ENCODE results near the gene EFNA1. TPM values are rescaled to one million over a fixed set of nuclear protein-coding genes. Genes with fewer than 3 reads are reported as not detected.

EFNA1 gene
- total and polyA plus RNA-seq, 2 of the 13 experiments (the other 11 are each of a cell fraction or from before 2014, with no cell fraction given) = 81.8 to 874 TPM

- no peak for TF ChIP-seq HBP1 (CRISPR knock-in tag; IDR thresholded peaks at IDR 0.05; ENCODE audit: low read depth)
- peak; percentile 71 for TF ChIP-seq ZNF574 (CRISPR knock-in tag; IDR thresholded peaks at IDR 0.05)
- TF ChIP-seq ZNF225 (CRISPR knock-in tag; IDR thresholded peaks at IDR 0.05) = 0 out of 2 replicates have a peak, but pooled peaks have one; percentile 11
- TF ChIP-seq BCLAF1 (IDR thresholded peaks at IDR 0.05) = no peak
- no peak for TF ChIP-seq LCORL (IDR thresholded peaks at IDR 0.05)
- peak; percentile 60; the same call in 1 of the 2 replicates for TF ChIP-seq LCORL (CRISPR knock-in tag; IDR thresholded peaks at IDR 0.05)
- no peak for TF ChIP-seq ZNF138 (CRISPR knock-in tag; IDR thresholded peaks at IDR 0.05; ENCODE audit: low read depth)
- no peak for TF ChIP-seq FOXP4 (CRISPR knock-in tag; IDR thresholded peaks at IDR 0.05)
- no peak for TF ChIP-seq ZFP36L2 (CRISPR knock-in tag; IDR thresholded peaks at IDR 0.05)
- TF ChIP-seq IRX3 (CRISPR knock-in tag; IDR thresholded peaks at IDR 0.05; ENCODE audit: borderline replicate concordance, low read depth) = no peak
- TF ChIP-seq PAWR (CRISPR knock-in tag; IDR thresholded peaks at IDR 0.05; ENCODE audit: borderline replicate concordance) = no peak
- no peak for TF ChIP-seq STAT5B (CRISPR knock-in tag; IDR thresholded peaks at IDR 0.05)
- TF ChIP-seq MZF1 (CRISPR knock-in tag; IDR thresholded peaks at IDR 0.05; ENCODE audit: borderline replicate concordance) = no peak
- peak; percentile 82; the same call in 1 of the 2 replicates for TF ChIP-seq ZMYM2 (CRISPR knock-in tag; IDR thresholded peaks at IDR 0.05)
- TF ChIP-seq HOXD1 (CRISPR knock-in tag; IDR thresholded peaks at IDR 0.05) = no peak
- TF ChIP-seq ATF4 (CRISPR knock-in tag; IDR thresholded peaks at IDR 0.05) = no peak
- no peak for TF ChIP-seq MAF1 (CRISPR knock-in tag; IDR thresholded peaks at IDR 0.05; ENCODE audit: borderline replicate concordance)
- TF ChIP-seq GABPB1 (CRISPR knock-in tag; IDR thresholded peaks at IDR 0.05) = peak; percentile 79
- no peak for TF ChIP-seq IRF2 (CRISPR knock-in tag; IDR thresholded peaks at IDR 0.05)
- no peak for TF ChIP-seq ZNF749 (CRISPR knock-in tag; IDR thresholded peaks at IDR 0.05; ENCODE audit: borderline replicate concordance)
- TF ChIP-seq KDM6A (CRISPR knock-in tag; IDR thresholded peaks at IDR 0.05; ENCODE audit: low read depth) = no peak
These were observed 50.9 kb downstream of the EFNA1 start (continued) for GRCh38 chr1:155178441-155179111.

All from HepG2 (cell line).